A549 (cell line): ENCODE results near the gene LDLRAD4. TPM values are rescaled to one million over a fixed set of nuclear protein-coding genes. Genes with fewer than 3 reads are reported as not detected.

Experiments
- ATAC-seq, 2 experiments: fragments of 200-7000 bp in 1 of 2; fragments of >200 bp in 1 of 2; cut with Nextera tagmentation in 1 of 2; cut with Tn5 transposase in 1 of 2; 3 replicates each; pipeline versions ENCODE4 v1.8.0 to v1.9.1; 2018 to 2020; ENCODE audit warnings: mild to moderate bottlenecking in 1 of 2, moderate library complexity in 1 of 2
- CTCF ChIA-PET: fragments of 300-600 bp; sonication (Branson Sonifier 250); formaldehyde crosslinking; extraction: SDS; loops from one replicate; lab custom pipeline; 2021; ENCODE audit warnings: antibody characterized with exemption, inconsistent platforms; lab: Yijun Ruan, JAX
- POLR2A ChIA-PET: fragments of 350-600 bp; formaldehyde crosslinking; extraction: SDS; loops from one replicate; lab custom pipeline; 2021; ENCODE audit warnings: antibody characterized with exemption, inconsistent platforms; lab: Yijun Ruan, JAX
- DNase-seq, 2 experiments: peaks; one replicate each; pipeline versions ENCODE4 v3.0.0 to v3.0.0-alpha.2; 2011 to 2016; ENCODE audit warnings: low read depth in 1 of 2, low spot score in 1 of 2
- FAIRE-seq: peaks from 2 replicates; lab custom pipeline; 2011; peaks lifted over from hg19 to GRCh38; lab: Jason Lieb, UNC
- H3K27ac ChIP-seq, 2 experiments: fragments of >200 bp; sonication (Bioruptor Twin); formaldehyde crosslinking; 3 replicates each; pipeline ENCODE4 v1.5.1; 2016 to 2017
- H3K4me1 ChIP-seq: fragments of >200 bp; sonication (Bioruptor Twin); formaldehyde crosslinking; 3 replicates; pipeline ENCODE4 v1.6.1; 2016
- H3K4me2 ChIP-seq: fragments of >200 bp; sonication (Bioruptor Twin); formaldehyde crosslinking; 3 replicates; pipeline ENCODE4 v1.6.1; 2016
- H3K4me3 ChIP-seq: fragments of >200 bp; sonication (Bioruptor Twin); formaldehyde crosslinking; 3 replicates; pipeline ENCODE4 v1.5.1; 2016
- H3K9me3 ChIP-seq: fragments of >200 bp; sonication (Bioruptor Twin); formaldehyde crosslinking; 3 replicates; pipeline ENCODE4 v1.6.1; 2016
- BHLHE40 ChIP-seq: IDR thresholded peaks from 2 replicates; pipeline ENCODE4 v1.6.1; 2012; ENCODE audit warnings: low read depth, low read length, inconsistent platforms
- CEBPB ChIP-seq, 2 experiments: fragments of >200 bp in 1 of 2; sonication (Bioruptor Twin) in 1 of 2; formaldehyde crosslinking in 1 of 2; IDR thresholded peaks; 2 replicates each; pipeline ENCODE4 v1.6.1; 2012 to 2016
- EP300 ChIP-seq, 2 experiments: fragments of >200 bp; sonication (Bioruptor Twin); formaldehyde crosslinking; IDR thresholded peaks; 2 replicates in 1 of 2; 3 replicates in 1 of 2; pipeline ENCODE4 v1.6.1; 2016 to 2017
- GATA3 ChIP-seq: IDR thresholded peaks from 2 replicates; pipeline ENCODE4 v1.6.1; 2012; ENCODE audit warnings: borderline replicate concordance
- HDAC2 ChIP-seq: fragments of 200-600 bp; sonication (generic); IDR thresholded peaks from 2 replicates; pipeline ENCODE4 v1.6.1; 2016
- HEYL ChIP-seq: fragments of 250-450 bp; sonication (Bioruptor Pico); IDR thresholded peaks from 2 replicates; pipeline ENCODE4 v1.8.0; 2021; ENCODE audit warnings: mild to moderate bottlenecking, moderate library complexity
- HOXB13 ChIP-seq: fragments of 250-450 bp; sonication (Bioruptor Pico); IDR thresholded peaks from 2 replicates; pipeline ENCODE4 v1.5.0; 2020; ENCODE audit warnings: low read depth, mild to moderate bottlenecking, moderate library complexity
- HOXB5 ChIP-seq: fragments of 250-450 bp; sonication (Bioruptor Pico); IDR thresholded peaks from 2 replicates; pipeline ENCODE4 v1.5.0; 2020; ENCODE audit warnings: mild to moderate bottlenecking, moderate library complexity
- JUNB ChIP-seq: fragments of >200 bp; sonication (Bioruptor Twin); formaldehyde crosslinking; IDR thresholded peaks from 2 replicates; pipeline ENCODE4 v1.6.1; 2016
- KDM5A ChIP-seq: fragments of 200-600 bp; sonication (generic); IDR thresholded peaks from 2 replicates; pipeline ENCODE4 v1.6.1; 2016; ENCODE audit warnings: antibody characterized with exemption, mild to moderate bottlenecking
- NFE2L2 ChIP-seq: fragments of 150-350 bp; conservative IDR thresholded peaks from 2 replicates; pipeline ENCODE4 v1.6.1; 2014; ENCODE audit warnings: low read length
- RAD21 ChIP-seq, 2 experiments: fragments of >200 bp in 1 of 2; sonication (Bioruptor Twin) in 1 of 2; formaldehyde crosslinking in 1 of 2; IDR thresholded peaks in 1 of 2; conservative IDR thresholded peaks in 1 of 2; 2 replicates in 1 of 2; 3 replicates in 1 of 2; pipeline ENCODE4 v1.6.1; 2012 to 2018; ENCODE audit warnings: inconsistent platforms in 1 of 2
- RCOR1 ChIP-seq: fragments of 150-350 bp; IDR thresholded peaks from 2 replicates; pipeline ENCODE4 v1.6.1; 2014; ENCODE audit warnings: antibody characterized with exemption, low read length, low read depth
- RFX5 ChIP-seq: fragments of 450-650 bp; IDR thresholded peaks from 2 replicates; pipeline ENCODE4 v1.7.1; 2014; ENCODE audit warnings: antibody characterized with exemption, mild to moderate bottlenecking, moderate library complexity
- RNF2 ChIP-seq: fragments of 200-600 bp; sonication (generic); IDR thresholded peaks from 2 replicates; pipeline ENCODE4 v1.6.1; 2016; ENCODE audit warnings: low read depth, mild to moderate bottlenecking, antibody characterized with exemption, moderate library complexity, borderline replicate concordance
- ZC3H11A ChIP-seq: fragments of 450-650 bp; IDR thresholded peaks from 2 replicates; pipeline ENCODE4 v1.6.1; 2014; ENCODE audit warnings: antibody characterized with exemption, mild to moderate bottlenecking
- ZFP36 ChIP-seq: fragments of 450-650 bp; IDR thresholded peaks from 2 replicates; pipeline ENCODE4 v1.6.1; 2014; ENCODE audit warnings: borderline replicate concordance; ENCODE audit not compliant: partially characterized antibody
- ZNF302 ChIP-seq: fragments of 250-450 bp; sonication (Bioruptor Pico); IDR thresholded peaks from 2 replicates; pipeline ENCODE4 v1.9.0; 2021; ENCODE audit warnings: inconsistent platforms, mild to moderate bottlenecking, moderate library complexity
- WGBS: methylation state at CpG from one replicate; pipeline ENCODE4 v1.1.6; 2017; ENCODE audit errors: missing lambda C conversion rate; 5-methylcytosine and 5-hydroxymethylcytosine counted together
- polyA plus RNA-seq, 4 experiments: library from polyadenylated mRNA; depleted of rRNA in 3 of 4; stranded (reverse); fragments of >200 nt; fragmentation: RNase III in 1 of 4; extraction: RNeasy Plus Mini Kit Qiagen cat#74134 plus additional on column Dnase treatment in 1 of 4; gene quantifications; 2 replicates in 3 of 4; 3 replicates in 1 of 4; pipeline ENCODE4 v1.2.3, GENCODE V29; 2011 to 2017
- TF ChIP-seq, protein P1 (sequence below): fragments of 450-650 bp; IDR thresholded peaks from 2 replicates; pipeline ENCODE4 v1.6.1; 2014; ENCODE audit warnings: antibody characterized with exemption
- TF ChIP-seq, protein P2 (sequence below): fragments of 150-350 bp; IDR thresholded peaks from 2 replicates; pipeline ENCODE4 v1.6.1; 2014; ENCODE audit warnings: low read depth, mild to moderate bottlenecking, low read length
- TF ChIP-seq, protein P3 (sequence below): fragments of 250-450 bp; sonication (Bioruptor Pico); IDR thresholded peaks from 2 replicates; pipeline ENCODE4 v1.5.0; 2020; ENCODE audit warnings: low read depth, mild to moderate bottlenecking, moderate library complexity

LDLRAD4 gene
- polyA plus RNA-seq, 2 of the 4 experiments (the other 2 are of a cell fraction), result 5.2 to 7.6 TPM

DNA sequence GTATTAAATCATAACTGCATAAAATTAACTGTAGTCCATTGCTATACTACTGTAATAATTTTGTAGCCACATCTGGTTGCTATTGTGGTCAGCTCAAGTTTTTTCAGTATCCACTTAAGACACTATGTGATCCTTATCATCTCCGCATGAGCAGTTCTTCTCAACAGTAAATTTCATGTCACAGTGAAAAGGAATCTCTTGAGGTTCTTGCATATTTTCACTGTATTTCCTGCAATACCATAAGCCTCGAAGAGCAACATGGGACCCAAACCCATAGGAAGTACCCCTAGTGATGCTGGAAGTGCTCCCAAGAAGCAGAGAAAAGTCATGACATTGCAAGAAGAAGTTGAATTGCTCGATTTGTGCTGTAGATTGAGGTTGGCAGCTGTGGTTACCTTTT is 86.7 kb downstream of the LDLRAD4 start:
- H3K4me2 ChIP-seq, result no peak overlapping the region
- FAIRE-seq (no peak), DNase-seq (no peak), ATAC-seq (no peak)
- POLR2A ChIA-PET, result no interaction called here
- no peaks in the 10 kb centered on the region for H3K4me1 ChIP-seq
- H3K9me3 ChIP-seq, result no peaks in the 10 kb centered on the region
- CTCF ChIA-PET, result no interaction called here
- WGBS, result 43% methylated on average over 3 of the region's 3 CpGs
- no peak overlapping the region for H3K27ac ChIP-seq
- TF ChIP-seq NFE2L2 (no peak), ZC3H11A (no peak), RAD21 (conservative IDR thresholded peaks at IDR 0.05 in 1 of 2, IDR thresholded peaks at IDR 0.05 in 1 of 2) (no peak), RFX5 (no peak), EP300 (IDR thresholded peaks at IDR 0.05) (no peak), BHLHE40 (no peak), CEBPB (IDR thresholded peaks at IDR 0.05) (no peak), GATA3 (no peak), RCOR1 (no peak), HDAC2 (no peak)
- TF ChIP-seq, protein P1, sequence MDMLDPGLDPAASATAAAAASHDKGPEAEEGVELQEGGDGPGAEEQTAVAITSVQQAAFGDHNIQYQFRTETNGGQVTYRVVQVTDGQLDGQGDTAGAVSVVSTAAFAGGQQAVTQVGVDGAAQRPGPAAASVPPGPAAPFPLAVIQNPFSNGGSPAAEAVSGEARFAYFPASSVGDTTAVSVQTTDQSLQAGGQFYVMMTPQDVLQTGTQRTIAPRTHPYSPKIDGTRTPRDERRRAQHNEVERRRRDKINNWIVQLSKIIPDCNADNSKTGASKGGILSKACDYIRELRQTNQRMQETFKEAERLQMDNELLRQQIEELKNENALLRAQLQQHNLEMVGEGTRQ, result no peak
- TF ChIP-seq, protein P2, sequence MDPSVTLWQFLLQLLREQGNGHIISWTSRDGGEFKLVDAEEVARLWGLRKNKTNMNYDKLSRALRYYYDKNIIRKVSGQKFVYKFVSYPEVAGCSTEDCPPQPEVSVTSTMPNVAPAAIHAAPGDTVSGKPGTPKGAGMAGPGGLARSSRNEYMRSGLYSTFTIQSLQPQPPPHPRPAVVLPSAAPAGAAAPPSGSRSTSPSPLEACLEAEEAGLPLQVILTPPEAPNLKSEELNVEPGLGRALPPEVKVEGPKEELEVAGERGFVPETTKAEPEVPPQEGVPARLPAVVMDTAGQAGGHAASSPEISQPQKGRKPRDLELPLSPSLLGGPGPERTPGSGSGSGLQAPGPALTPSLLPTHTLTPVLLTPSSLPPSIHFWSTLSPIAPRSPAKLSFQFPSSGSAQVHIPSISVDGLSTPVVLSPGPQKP, result no peak
- H3K4me3 ChIP-seq, result no peak overlapping the region

DNA sequence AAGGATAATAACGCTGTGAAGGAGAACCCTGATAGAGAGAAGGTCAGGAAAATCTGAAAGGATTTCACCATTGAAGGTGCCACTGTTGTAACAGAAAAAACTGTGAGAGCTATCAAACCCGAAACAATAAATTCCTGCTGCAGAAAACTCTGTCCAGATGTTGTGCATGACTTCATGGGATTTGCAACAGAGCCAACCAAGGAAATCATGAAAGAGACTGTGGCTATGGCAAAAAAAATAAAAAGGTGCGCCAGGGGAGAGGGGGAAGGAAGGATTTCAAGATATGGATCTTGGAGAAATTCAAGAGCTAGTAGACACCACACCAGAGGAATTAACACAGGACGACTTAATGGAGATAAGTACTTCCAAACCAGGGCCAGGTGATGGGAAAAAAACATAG is 88.0 kb downstream of the LDLRAD4 start:
- ATAC-seq, result no peak
- no peak overlapping the region for H3K4me2 ChIP-seq

DNA sequence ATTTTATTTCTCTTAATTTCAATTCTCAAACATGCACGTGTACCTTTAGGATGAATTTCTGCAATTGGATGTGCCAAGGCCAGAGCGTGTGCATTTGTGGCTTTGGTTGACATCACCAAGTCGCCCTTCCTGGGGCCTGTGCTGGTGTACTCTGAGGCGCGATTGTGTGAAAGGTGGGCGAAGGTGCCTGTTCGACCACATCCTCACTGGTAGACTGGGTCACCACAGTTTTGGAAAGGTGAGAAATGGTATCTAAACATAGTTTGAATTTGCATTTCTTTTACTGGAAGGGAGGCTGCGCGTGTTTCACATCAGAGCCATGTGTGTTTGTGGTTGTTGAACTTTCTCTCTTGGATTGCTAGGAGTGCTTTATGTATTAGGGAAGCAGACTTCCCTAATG is 89.8 kb downstream of the LDLRAD4 start:
- FAIRE-seq, result no peak
- CTCF ChIA-PET, result no interaction called here
- WGBS, result 67% methylated on average over 9 of the region's 9 CpGs

More for the DNA sequence above, 88.0 kb downstream of the LDLRAD4 start:
- WGBS, result 58% methylated on average over 4 of the region's 4 CpGs
- H3K9me3 ChIP-seq, result no peaks in the 10 kb centered on the region
- ChIA-PET CTCF (no interaction called here), POLR2A (no interaction called here)
- DNase-seq (no peak), FAIRE-seq (no peak)
- TF ChIP-seq ZNF302, result no peak
- no peak for TF ChIP-seq HDAC2
- no peak for TF ChIP-seq ZFP36
- TF ChIP-seq NFE2L2, result no peak
- no peak for TF ChIP-seq JUNB
- no peak for TF ChIP-seq HOXB13
- H3K4me3 ChIP-seq, result no peak overlapping the region
- H3K4me1 ChIP-seq, result no peaks in the 10 kb centered on the region
- H3K27ac ChIP-seq, result no peak overlapping the region

More for the DNA sequence above, 89.8 kb downstream of the LDLRAD4 start:
- POLR2A ChIA-PET, result no interaction called here
- Histone ChIP-seq H3K4me3 (no peak overlapping the region), H3K9me3 (no peaks in the 10 kb centered on the region), H3K27ac (no peak overlapping the region), H3K4me1 (no peaks in the 10 kb centered on the region), H3K4me2 (no peak overlapping the region)
- DNase-seq, result no peak
- TF ChIP-seq HOXB5 (CRISPR knock-in tag) (no peak), KDM5A (no peak), RNF2 (no peak), HEYL (CRISPR knock-in tag) (no peak)
- TF ChIP-seq, protein P3, sequence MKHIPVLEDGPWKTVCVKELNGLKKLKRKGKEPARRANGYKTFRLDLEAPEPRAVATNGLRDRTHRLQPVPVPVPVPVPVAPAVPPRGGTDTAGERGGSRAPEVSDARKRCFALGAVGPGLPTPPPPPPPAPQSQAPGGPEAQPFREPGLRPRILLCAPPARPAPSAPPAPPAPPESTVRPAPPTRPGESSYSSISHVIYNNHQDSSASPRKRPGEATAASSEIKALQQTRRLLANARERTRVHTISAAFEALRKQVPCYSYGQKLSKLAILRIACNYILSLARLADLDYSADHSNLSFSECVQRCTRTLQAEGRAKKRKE (CRISPR knock-in tag), result no peak
- no peak for ATAC-seq
